D721Med (cell line): Measurements from ENCODE around the gene TRMT44.
"Not testable (repeated sequence)": the region's sequence is repeated elsewhere in the genome, so short reads cannot be mapped to it uniquely, and the experiment has no call there.

Experiments
- DNase-seq: peaks from one replicate; pipeline ENCODE4 v3.0.0; 2011; ENCODE audit warnings: low spot score; ENCODE audit not compliant: insufficient read length
- FAIRE-seq: peaks from 2 replicates; lab custom pipeline; 2011; peaks lifted over from hg19 to GRCh38; lab: Jason Lieb, UNC
- TF ChIP-seq, protein P1 (sequence below): IDR thresholded peaks from 2 replicates; pipeline ENCODE4 v1.5.1; 2012; ENCODE audit warnings: mild to moderate bottlenecking, control low read depth; ENCODE audit not compliant: insufficient read depth; ENCODE audit errors: missing control alignments

Gene TRMT44

DNA sequence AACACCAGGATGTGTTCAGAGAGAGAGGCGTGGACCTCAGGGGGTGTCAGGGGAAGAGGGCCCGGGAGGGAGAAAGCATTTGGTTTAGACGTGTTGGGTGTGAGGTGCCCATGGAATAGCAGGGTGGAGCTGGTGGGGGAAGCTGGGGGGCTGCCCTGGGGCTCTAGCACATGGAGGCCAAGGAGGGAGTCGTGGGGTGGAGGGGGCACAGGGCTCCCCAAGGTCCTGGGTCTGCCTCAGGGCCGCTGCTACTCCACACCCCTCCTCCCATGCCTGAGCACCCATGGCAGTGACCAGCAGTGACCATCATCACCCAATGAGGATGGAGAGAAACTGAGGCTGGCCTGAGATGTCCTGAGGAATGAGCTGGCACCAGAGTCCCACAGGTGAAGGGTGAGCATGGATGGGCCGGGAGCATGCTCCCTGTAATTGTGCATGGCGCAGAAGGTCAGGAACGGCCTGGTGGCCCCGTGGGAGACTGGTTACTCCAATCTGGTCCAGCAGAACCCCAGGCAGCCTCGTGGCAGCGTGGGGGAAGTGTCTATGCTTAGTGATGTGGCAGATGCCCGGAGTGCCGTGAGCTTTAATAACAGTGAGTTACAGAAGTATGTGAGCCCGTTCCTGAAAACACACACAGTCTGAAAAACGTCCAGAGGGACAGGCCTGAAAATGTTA, 70.2 kb downstream of the TRMT44 start:
- DNase-seq (no peak), FAIRE-seq (no peak)
- TF ChIP-seq, protein P1, sequence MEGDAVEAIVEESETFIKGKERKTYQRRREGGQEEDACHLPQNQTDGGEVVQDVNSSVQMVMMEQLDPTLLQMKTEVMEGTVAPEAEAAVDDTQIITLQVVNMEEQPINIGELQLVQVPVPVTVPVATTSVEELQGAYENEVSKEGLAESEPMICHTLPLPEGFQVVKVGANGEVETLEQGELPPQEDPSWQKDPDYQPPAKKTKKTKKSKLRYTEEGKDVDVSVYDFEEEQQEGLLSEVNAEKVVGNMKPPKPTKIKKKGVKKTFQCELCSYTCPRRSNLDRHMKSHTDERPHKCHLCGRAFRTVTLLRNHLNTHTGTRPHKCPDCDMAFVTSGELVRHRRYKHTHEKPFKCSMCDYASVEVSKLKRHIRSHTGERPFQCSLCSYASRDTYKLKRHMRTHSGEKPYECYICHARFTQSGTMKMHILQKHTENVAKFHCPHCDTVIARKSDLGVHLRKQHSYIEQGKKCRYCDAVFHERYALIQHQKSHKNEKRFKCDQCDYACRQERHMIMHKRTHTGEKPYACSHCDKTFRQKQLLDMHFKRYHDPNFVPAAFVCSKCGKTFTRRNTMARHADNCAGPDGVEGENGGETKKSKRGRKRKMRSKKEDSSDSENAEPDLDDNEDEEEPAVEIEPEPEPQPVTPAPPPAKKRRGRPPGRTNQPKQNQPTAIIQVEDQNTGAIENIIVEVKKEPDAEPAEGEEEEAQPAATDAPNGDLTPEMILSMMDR = no peak

DNA sequence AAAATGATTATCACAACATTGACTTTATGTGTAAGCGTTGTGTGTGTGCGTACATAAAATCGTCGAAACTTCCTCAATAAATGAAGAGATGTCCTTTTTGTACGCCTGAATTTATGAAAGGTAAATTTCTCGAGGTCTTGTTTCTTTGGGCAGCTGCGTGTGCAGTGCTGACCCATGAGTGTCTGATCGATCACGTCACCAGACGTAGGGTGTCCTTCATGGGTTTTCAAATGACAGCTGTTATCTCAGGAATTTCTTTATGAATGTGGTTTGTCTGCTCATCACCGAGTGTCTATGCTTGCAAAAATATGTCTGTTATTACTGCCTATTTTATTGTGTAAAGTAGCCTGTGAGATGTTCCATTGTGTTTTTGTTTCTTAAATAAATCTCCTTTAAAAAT, 71.9 kb downstream of the TRMT44 start:
- TF ChIP-seq, protein P1 = no peak
- FAIRE-seq (no peak), DNase-seq (no peak)

DNA sequence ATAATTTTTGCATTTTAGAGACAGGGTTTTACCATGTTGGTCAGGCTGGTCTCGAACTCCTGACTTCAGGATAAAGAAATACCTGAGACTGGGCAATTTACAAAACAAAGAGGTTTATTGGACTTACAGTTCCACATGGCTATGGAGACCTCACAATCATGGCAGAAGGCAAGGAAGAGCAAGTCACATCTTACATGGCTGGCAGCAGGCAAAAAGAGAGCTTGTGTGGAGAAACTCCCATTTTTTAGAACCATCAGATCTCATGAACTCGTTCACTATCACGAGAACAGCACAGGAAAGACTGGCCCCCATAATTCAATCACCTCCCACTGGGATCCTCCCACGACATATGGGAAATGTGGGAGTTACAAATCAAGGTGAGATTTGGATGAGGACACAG, 72.5 kb downstream of the TRMT44 start:
- FAIRE-seq, DNase-seq: not testable (repeated sequence)

DNA sequence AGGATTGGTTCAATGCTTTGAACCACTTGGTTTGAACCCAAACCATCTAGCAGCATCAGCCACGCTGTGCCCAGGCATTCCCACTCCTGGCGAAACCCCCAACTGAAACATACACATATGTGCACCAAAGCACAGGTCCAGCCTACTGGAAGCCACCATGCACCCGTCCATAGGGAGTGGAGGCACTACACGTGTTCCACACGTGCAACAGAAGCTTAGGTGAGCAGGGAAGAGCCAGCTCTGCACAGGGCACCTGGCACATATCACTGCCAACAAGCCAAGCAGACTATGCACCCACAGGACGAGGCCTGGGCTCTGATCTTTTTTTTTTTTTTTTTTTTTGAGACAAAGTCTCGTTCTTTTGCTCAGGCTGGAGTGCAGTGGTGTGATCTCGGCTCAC, 73.4 kb downstream of the TRMT44 start:
- TF ChIP-seq, protein P1 = no peak
- FAIRE-seq (no peak), DNase-seq (no peak)

DNA sequence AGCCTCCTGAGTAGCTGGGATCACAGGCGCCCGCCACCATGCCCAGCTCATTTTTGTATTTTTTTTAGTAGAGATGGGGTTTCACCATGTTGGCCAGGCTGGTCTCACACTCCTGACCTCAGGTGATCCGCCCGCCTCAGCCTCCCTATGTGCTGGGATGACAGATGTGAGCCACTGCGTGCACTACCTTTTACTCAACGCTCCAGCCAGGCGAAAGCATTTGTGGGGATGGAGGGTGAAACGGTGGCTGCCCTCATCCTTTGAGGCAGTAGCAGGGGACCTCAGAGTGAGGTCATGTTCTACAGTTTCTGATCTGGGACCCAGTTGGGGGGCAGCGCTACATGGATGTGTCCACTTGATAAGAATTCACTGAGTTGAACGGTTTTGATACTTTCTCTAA, 73.8 kb downstream of the TRMT44 start:
- TF ChIP-seq, protein P1 = no peak
- FAIRE-seq (no peak), DNase-seq (no peak)

DNA sequence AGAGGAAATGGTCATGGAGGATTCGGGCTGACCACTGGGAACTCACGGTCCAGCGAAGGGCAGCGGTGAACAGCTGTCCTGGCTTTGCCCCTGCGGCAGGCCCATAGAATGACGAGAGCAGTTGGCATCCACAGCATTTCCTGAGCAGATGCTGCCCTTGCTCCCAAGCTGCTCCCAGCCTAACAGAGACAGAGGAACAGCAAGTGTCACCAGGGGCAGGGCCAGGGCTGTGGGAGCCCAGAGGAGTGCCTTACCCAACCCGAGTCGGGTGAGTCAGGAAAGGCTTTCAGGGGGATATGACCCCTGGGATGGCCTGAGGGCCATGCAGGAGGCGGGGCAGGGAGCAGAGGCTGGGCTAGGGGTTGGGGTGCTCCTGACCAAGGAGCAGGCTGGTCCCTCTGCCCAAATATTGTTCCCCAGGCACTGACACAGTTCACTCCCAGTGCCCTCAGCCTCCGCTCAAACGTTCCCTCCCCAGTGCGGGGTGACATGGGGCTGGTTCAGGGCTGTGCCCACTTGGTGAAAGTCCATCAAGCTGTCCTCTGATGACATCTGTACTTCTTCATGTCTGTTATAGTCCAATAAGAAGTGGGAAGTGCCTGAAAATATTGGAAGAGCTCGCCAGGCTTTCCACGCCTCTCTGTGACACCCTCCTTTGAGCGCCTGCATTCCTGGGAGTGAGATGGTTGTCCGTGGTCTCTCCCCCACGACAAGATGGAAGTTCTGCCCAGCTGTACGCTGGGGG, 74.9 kb downstream of the TRMT44 start:
- no peak for FAIRE-seq
- DNase-seq = no peak
- TF ChIP-seq, protein P1 = no peak

DNA sequence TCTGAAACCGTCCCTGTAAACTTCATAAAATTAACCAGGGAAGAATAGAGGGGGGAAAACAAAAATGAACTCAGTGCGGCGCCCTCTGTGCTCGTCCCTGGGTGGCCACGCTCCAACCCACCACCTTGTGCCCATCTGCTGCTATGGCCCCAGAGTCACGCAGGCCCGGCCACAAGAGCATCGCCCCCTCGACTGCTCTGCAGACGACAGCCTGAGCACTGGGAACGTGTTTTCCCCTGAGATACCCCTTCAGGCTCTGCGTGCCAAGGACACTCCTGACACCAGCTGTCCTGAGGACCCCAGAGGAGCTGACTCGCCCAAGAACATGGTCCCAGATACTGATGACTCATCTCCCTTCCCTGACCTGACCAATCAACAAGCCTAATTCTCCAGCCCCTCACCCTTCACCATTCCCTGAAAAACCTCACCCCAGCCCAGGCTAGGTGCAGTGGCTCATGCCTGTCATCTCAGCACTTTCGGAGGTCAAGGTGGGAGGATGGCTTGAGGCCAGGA, 75.5 kb downstream of the TRMT44 start:
- TF ChIP-seq, protein P1 = no peak
- DNase-seq (no peak), FAIRE-seq (no peak)
